ENCODE data around the gene TCF21.

- TF ChIP-seq GATA2 (CRISPR knock-in tag; IDR thresholded peaks at IDR 0.05) (no peak), USF2 (IDR thresholded peaks at IDR 0.05; ENCODE audit: borderline replicate concordance, low read depth, low read length) (no peak), MXI1 (IDR thresholded peaks at IDR 0.05; ENCODE audit: low read depth, low read length) (no peak), TAF1 (IDR thresholded peaks at IDR 0.05; ENCODE audit: borderline replicate concordance, low read depth, low read length) (no peak), ZBTB33 (IDR thresholded peaks at IDR 0.05; ENCODE audit: borderline replicate concordance, low read depth) (no peak), REST (IDR thresholded peaks at IDR 0.05; ENCODE audit: low read depth, low read length) (no peak), EP300 (IDR thresholded peaks at IDR 0.05; ENCODE audit: borderline replicate concordance in 1 of 2, low read depth in 1 of 2, low read length in 1 of 2) (no peak), FOXM1 (IDR thresholded peaks at IDR 0.05; ENCODE audit: low read depth) (no peak), CTCF (IDR thresholded peaks at IDR 0.05) (no peak), FOSL2 (IDR thresholded peaks at IDR 0.05; ENCODE audit: borderline replicate concordance, low read depth) (no peak), MAX (IDR thresholded peaks at IDR 0.05; ENCODE audit: low read depth) (no peak), POLR2AphosphoS5 (IDR thresholded peaks at IDR 0.05; ENCODE audit: low read depth, low read length) (no peak)
Measured at GRCh38 chr6:133892813-133893691, 4.1 kb downstream of the TCF21 start.

Data from SK-N-SH (cell line).